ENCODE results near the gene DOCK10.

GRCh38 chr2:225030203-225030602 is 12.1 kb downstream of the DOCK10 start:
- TF ChIP-seq, protein P1, sequence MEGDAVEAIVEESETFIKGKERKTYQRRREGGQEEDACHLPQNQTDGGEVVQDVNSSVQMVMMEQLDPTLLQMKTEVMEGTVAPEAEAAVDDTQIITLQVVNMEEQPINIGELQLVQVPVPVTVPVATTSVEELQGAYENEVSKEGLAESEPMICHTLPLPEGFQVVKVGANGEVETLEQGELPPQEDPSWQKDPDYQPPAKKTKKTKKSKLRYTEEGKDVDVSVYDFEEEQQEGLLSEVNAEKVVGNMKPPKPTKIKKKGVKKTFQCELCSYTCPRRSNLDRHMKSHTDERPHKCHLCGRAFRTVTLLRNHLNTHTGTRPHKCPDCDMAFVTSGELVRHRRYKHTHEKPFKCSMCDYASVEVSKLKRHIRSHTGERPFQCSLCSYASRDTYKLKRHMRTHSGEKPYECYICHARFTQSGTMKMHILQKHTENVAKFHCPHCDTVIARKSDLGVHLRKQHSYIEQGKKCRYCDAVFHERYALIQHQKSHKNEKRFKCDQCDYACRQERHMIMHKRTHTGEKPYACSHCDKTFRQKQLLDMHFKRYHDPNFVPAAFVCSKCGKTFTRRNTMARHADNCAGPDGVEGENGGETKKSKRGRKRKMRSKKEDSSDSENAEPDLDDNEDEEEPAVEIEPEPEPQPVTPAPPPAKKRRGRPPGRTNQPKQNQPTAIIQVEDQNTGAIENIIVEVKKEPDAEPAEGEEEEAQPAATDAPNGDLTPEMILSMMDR (IDR thresholded peaks at IDR 0.05; ENCODE audit: low read depth, low read length), result no peak
- TF ChIP-seq POLR2A (IDR thresholded peaks at IDR 0.05; ENCODE audit: extremely low read depth, insufficient read length) (no peak), MAX (IDR thresholded peaks at IDR 0.05; ENCODE audit: low read depth, low read length) (no peak), MYC (IDR thresholded peaks at IDR 0.05; ENCODE audit: low read depth, low read length) (no peak)
